Measurements from ENCODE around the gene EPHA2. TPM values are rescaled to one million over a fixed set of nuclear protein-coding genes. Genes with fewer than 3 reads are reported as not detected.

The EPHA2 gene
- total and polyA plus RNA-seq, 11 donors = 5.6 to 34.7 (median 14.6) TPM

DNA sequence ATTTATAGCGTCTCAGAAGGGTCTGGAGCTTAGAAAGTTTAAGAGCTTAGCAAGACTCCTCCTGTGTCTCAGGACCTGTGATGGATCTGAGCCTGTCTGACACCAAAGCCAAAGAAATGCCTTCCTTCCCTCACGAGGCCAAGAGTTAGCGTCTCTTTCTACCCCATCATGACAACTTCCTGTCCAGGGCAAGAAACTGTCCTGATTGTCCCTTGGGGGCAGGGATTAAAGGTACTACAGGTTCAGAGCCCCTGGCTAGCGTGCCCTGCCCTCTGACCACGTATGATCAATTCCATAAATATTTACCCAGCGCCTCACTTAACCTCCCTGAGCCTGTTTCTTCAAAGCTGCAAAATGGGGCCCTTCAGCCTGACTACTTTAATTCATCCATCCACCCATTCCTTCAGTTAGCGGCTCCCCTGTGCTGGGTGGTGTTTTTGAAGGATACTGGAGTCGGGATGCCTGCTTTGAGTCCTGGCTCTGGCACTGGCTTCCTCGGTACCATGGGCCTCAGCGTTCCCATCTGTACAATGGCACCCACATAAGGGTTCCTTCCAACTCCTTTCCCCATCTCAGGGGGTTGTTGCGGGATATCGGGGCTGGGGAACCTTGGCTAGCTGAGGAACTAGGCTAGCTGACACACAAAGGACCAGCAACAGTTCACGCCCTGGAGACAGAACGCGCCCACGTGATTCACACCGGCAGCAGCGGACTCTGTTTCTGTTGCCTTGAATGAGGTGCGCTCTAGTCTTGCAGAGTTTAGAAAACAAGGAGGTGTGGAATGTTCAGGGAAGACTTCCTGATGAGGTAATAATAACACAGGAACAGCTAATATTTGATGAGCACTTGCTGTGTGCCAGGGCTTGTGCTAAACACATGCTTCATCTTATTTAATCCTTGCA, 23.0 kb upstream of the EPHA2 start:
- 88 to 89% (median 89%) methylated on average over 18 to 19 of the region's 19 CpGs for WGBS, 4 donors
- intact Hi-C loops (cut with DNase I) = loop anchor here in 1 of 10 donors (2.0 kb wide), 1 partner anchor 22 kb away; the partner anchor contains the start of gene EPHA2
- H3K4me3 ChIP-seq = no peak overlapping the region
- DNase-seq (no peak), ATAC-seq (no peak)
- no peaks in the 10 kb centered on the region for H3K9me3 ChIP-seq
- no peaks in the 10 kb centered on the region for H3K27me3 ChIP-seq
- no peak for TF ChIP-seq POLR2A (IDR thresholded peaks at IDR 0.05)
- TF ChIP-seq CTCF (IDR thresholded peaks at IDR 0.05) = no peak
- peaks cover 12 to 62% (median 48%) of the 10 kb centered on the region in 12 donors for H3K4me1 ChIP-seq
- H3K36me3 ChIP-seq = no peaks in the 10 kb centered on the region
- peak overlapping the region in 1 of 12 donors; percentile 40 for H3K27ac ChIP-seq

DNA sequence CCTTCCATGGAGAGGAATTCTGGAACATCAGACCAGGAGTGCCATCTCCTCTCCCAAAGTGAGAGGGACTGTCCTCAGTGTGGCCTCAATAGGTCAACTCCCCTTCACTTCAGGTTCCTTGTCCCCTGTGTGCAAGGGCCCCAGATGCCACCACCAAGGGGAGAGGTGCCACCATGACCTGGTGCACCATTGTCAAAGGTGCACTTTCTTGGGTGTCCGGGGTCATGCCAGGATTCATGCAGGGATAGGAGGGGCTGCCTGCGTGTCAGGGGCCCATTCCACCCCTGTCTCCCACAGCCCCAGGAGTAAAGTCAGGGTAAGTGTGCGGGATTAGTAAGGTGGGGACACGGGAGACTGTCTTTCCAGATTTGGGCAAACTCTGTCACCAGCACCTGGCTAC, 21.4 kb upstream of the EPHA2 start:
- intact Hi-C loops (cut with DNase I) = no loop called here

GRCh38 chr1:16176653-16177052, 20.8 kb upstream of the EPHA2 start:
- DNase-seq (no peak), ATAC-seq (no peak)
- Histone ChIP-seq H3K36me3 (no peaks in the 10 kb centered on the region), H3K4me3 (no peak overlapping the region), H3K4me1 (peaks cover 12 to 59% (median 47%) of the 10 kb centered on the region in 12 donors), H3K27ac (peak overlapping the region; percentile 43 to 92 (median 80)), H3K27me3 (no peaks in the 10 kb centered on the region), H3K9me3 (no peaks in the 10 kb centered on the region)
- TF ChIP-seq POLR2A (IDR thresholded peaks at IDR 0.05) = no peak
- no peak for TF ChIP-seq CTCF (IDR thresholded peaks at IDR 0.05)
- intact Hi-C loops (cut with DNase I) = no loop called here
- 70 to 78% (median 75%) methylated on average over 7 of the region's 7 CpGs for WGBS, 4 donors

More for the DNA sequence above, 21.4 kb upstream of the EPHA2 start:
- ATAC-seq (no peak), DNase-seq (no peak)
- H3K4me3 ChIP-seq = no peak overlapping the region
- WGBS, 4 donors = 96 to 100% (median 100%) methylated on average over 4 of the region's 4 CpGs
- H3K27me3 ChIP-seq = no peaks in the 10 kb centered on the region
- H3K27ac ChIP-seq = peak overlapping the region in 6 of 12 donors; percentile 79 to 91 (median 84)
- peaks cover 12 to 65% (median 53%) of the 10 kb centered on the region in 12 donors for H3K4me1 ChIP-seq
- no peak for TF ChIP-seq CTCF (IDR thresholded peaks at IDR 0.05)
- no peak for TF ChIP-seq POLR2A (IDR thresholded peaks at IDR 0.05)
- H3K9me3 ChIP-seq = no peaks in the 10 kb centered on the region
- H3K36me3 ChIP-seq = no peaks in the 10 kb centered on the region
